BJ (cell line): ENCODE results near the gene DLX6. TPM values are rescaled to one million over a fixed set of nuclear protein-coding genes. Genes with fewer than 3 reads are reported as not detected.

Source experiments
- CTCF ChIA-PET: fragments of 350-600 bp; formaldehyde crosslinking; extraction: SDS; loops from one replicate; lab custom pipeline; 2021; ENCODE audit warnings: antibody characterized with exemption, inconsistent platforms; lab: Yijun Ruan, JAX
- POLR2A ChIA-PET: fragments of 300-600 bp; sonication (Branson Sonifier 250); formaldehyde crosslinking; extraction: SDS; loops from one replicate; lab custom pipeline; 2021; ENCODE audit warnings: antibody characterized with exemption; lab: Charles Lee
- DNase-seq: peaks from one replicate; pipeline ENCODE4 v3.0.0-alpha.2; 2011; ENCODE audit warnings: low read depth
- H3K27me3 ChIP-seq: 2 replicates; pipeline ENCODE4 v1.6.0; 2011; ENCODE audit warnings: low read length; ENCODE audit not compliant: control insufficient read depth, insufficient read depth
- H3K36me3 ChIP-seq: 2 replicates; pipeline ENCODE4 v1.5.1; 2011; ENCODE audit warnings: low read length; ENCODE audit not compliant: control insufficient read depth, insufficient read depth
- H3K4me3 ChIP-seq: 2 replicates; pipeline ENCODE4 v1.5.1; 2011; ENCODE audit warnings: low read depth, mild to moderate bottlenecking, control low read depth, low read length
- CTCF ChIP-seq: IDR thresholded peaks from 2 replicates; pipeline ENCODE4 v1.5.1; 2011; ENCODE audit warnings: low read depth, mild to moderate bottlenecking, control low read depth, inconsistent platforms, low read length, moderate library complexity; ENCODE audit not compliant: insufficient read depth
- polyA plus RNA-seq: library from polyadenylated mRNA; depleted of rRNA; stranded (reverse); fragments of >200 nt; gene quantifications from 2 replicates; pipeline ENCODE4 v1.2.3, GENCODE V29; 2011

Gene DLX6
- polyA plus RNA-seq, 1 experiment = not detected

- Histone ChIP-seq H3K36me3 (no peaks in the 10 kb centered on the region), H3K4me3 (no peak overlapping the region), H3K27me3 (peaks cover 29% of the 10 kb centered on the region)
- POLR2A ChIA-PET = no interaction called here
- DNase-seq = no peak
- no peak for TF ChIP-seq CTCF
- CTCF ChIA-PET = interaction anchor here (0.6 to 1.5 kb wide), 3 partner anchors 13 to 1049 kb away, joined by 3 to 7 read pairs (median 3); no protein-coding TSS in a partner anchor
These were observed 8.9 kb downstream of the DLX6 start for GRCh38 chr7:97014145-97014750.

- no peak for TF ChIP-seq CTCF
- CTCF ChIA-PET = interaction anchor here (0.9 to 1.5 kb wide), 2 partner anchors 11 to 12 kb away, joined by 3 to 5 read pairs; no protein-coding TSS in a partner anchor
- no peak for DNase-seq
- POLR2A ChIA-PET = no interaction called here
- H3K36me3 ChIP-seq = no peaks in the 10 kb centered on the region
- H3K27me3 ChIP-seq = peaks cover 27% of the 10 kb centered on the region
- no peak overlapping the region for H3K4me3 ChIP-seq
These were observed 9.9 kb downstream of the DLX6 start for GRCh38 chr7:97015279-97015678.

- Histone ChIP-seq H3K4me3 (no peak overlapping the region), H3K27me3 (peaks cover 27% of the 10 kb centered on the region), H3K36me3 (no peaks in the 10 kb centered on the region)
- CTCF ChIA-PET = interaction anchor here (0.6 to 1.5 kb wide), 2 partner anchors 10 to 956 kb away, joined by 5 read pairs; no protein-coding TSS in a partner anchor
- no peak for DNase-seq
- POLR2A ChIA-PET = no interaction called here
- TF ChIP-seq CTCF = no peak
These were observed 10.5 kb downstream of the DLX6 start for GRCh38 chr7:97015756-97016380.

DNA sequence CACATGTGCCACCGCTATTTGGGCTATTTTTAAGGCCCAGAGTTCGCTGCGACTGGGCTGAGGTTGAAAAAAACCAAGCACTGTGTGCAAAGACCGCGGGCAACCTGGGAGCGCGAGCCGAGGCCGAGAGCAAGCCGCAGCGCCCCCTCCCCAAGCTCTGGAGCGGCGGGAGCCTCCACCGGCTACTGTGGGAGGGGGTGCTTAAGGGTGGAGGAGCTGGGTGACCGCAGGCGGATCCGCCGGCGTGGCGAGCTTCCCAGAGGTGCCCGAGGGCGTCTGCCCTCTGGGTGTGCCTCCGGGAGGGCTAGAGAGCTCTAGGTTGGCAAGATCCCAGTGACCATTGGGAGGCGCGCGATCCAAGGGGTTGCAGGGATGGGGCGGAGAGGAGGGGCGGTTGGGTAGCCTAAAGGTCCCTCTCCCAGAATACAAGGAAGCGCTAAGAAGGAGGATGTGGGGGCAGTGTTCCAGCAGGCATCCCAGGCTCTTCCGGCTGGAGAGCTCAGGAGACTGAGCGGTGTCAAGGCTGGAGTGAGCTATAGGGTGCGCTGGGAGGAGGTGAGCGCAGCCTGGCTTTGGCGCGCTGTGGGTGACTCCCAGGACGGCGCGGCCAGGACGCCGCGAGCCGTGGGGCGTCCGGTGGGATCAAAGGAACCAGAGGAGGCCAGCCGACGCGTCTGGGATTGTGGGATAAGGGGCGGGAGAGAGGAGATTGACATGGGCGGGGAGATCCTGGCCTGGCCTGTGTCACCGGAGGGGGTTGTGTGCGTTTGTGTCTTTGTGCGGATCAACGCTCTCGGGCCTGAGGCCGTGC is 11.2 kb downstream of the DLX6 start:
- Histone ChIP-seq H3K27me3 (peaks cover 27% of the 10 kb centered on the region), H3K4me3 (no peak overlapping the region), H3K36me3 (no peaks in the 10 kb centered on the region)
- DNase-seq = no peak
- TF ChIP-seq CTCF = no peak
- CTCF ChIA-PET = interaction anchor here (0.6 to 1.0 kb wide), 3 partner anchors 9 to 972 kb away, joined by 3 to 5 read pairs (median 3); no protein-coding TSS in a partner anchor
- POLR2A ChIA-PET = no interaction called here
